ENCODE data around the gene CXXC5.

GRCh38 chr5:139692679-139693308 is 44.6 kb downstream of the CXXC5 start:
- TF ChIP-seq CTCF (IDR thresholded peaks at IDR 0.05; ENCODE audit: borderline replicate concordance, extremely low read depth, low read length, poor library complexity, severe bottlenecking) (no peak), EZH2 (IDR thresholded peaks at IDR 0.05; ENCODE audit: borderline replicate concordance, low read depth, low read length, severe bottlenecking) (no peak)

Data from DND-41 (cell line).